ENCODE results near the gene AJM1.

DNA sequence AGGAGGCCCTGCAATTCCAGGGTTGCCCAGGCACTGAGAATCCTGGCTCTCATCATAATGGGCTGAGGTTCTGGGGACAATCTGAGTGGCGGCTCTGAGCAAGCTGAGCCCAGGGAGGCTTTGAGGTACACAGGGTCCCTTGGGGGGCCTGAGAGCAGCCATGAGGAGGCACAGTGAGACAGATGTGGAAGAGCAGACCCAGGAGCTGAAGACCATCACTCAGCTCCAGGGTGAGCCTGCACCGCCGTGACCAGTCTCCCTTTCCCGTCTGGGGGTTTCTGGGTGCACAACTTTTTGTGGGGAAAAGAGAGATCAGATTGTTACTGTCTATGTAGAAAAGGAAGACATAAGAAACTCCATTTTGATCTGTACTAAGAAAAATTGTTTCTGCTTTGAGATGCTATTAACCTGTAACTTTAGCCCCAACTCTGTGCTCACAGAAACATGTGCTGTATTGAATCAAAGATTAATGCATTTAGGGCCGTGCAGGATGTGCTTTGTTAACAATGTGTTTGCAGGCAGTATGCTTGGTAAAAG lies 46.0 kb upstream of the AJM1 start, which contains the start of gene CCDC183:
- TF ChIP-seq, protein P1, sequence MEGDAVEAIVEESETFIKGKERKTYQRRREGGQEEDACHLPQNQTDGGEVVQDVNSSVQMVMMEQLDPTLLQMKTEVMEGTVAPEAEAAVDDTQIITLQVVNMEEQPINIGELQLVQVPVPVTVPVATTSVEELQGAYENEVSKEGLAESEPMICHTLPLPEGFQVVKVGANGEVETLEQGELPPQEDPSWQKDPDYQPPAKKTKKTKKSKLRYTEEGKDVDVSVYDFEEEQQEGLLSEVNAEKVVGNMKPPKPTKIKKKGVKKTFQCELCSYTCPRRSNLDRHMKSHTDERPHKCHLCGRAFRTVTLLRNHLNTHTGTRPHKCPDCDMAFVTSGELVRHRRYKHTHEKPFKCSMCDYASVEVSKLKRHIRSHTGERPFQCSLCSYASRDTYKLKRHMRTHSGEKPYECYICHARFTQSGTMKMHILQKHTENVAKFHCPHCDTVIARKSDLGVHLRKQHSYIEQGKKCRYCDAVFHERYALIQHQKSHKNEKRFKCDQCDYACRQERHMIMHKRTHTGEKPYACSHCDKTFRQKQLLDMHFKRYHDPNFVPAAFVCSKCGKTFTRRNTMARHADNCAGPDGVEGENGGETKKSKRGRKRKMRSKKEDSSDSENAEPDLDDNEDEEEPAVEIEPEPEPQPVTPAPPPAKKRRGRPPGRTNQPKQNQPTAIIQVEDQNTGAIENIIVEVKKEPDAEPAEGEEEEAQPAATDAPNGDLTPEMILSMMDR (IDR thresholded peaks at IDR 0.05) = no peak
- TF ChIP-seq POLR2AphosphoS5 (IDR thresholded peaks at IDR 0.05; ENCODE audit: low read depth, low read length) (no peak), TCF7L2 (IDR thresholded peaks at IDR 0.05; ENCODE audit: low read depth, low read length) (no peak)
- TF ChIP-seq, protein P2, sequence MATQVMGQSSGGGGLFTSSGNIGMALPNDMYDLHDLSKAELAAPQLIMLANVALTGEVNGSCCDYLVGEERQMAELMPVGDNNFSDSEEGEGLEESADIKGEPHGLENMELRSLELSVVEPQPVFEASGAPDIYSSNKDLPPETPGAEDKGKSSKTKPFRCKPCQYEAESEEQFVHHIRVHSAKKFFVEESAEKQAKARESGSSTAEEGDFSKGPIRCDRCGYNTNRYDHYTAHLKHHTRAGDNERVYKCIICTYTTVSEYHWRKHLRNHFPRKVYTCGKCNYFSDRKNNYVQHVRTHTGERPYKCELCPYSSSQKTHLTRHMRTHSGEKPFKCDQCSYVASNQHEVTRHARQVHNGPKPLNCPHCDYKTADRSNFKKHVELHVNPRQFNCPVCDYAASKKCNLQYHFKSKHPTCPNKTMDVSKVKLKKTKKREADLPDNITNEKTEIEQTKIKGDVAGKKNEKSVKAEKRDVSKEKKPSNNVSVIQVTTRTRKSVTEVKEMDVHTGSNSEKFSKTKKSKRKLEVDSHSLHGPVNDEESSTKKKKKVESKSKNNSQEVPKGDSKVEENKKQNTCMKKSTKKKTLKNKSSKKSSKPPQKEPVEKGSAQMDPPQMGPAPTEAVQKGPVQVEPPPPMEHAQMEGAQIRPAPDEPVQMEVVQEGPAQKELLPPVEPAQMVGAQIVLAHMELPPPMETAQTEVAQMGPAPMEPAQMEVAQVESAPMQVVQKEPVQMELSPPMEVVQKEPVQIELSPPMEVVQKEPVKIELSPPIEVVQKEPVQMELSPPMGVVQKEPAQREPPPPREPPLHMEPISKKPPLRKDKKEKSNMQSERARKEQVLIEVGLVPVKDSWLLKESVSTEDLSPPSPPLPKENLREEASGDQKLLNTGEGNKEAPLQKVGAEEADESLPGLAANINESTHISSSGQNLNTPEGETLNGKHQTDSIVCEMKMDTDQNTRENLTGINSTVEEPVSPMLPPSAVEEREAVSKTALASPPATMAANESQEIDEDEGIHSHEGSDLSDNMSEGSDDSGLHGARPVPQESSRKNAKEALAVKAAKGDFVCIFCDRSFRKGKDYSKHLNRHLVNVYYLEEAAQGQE (IDR thresholded peaks at IDR 0.05; ENCODE audit: insufficient read depth in 1 of 2, low read depth in 2 of 2, low read length in 1 of 2) = no peak

Data from Panc1 (cell line).